DND-41 (cell line): Measurements from ENCODE around the gene FRG2.
"Not testable (repeated sequence)": the region's sequence is repeated elsewhere in the genome, so short reads cannot be mapped to it uniquely, and the experiment has no call there.

Experiments used
- EZH2 ChIP-seq: IDR thresholded peaks from 3 replicates; pipeline ENCODE4 v1.6.1; 2012; ENCODE audit warnings: borderline replicate concordance, low read depth, mild to moderate bottlenecking, moderate library complexity, low read length, inconsistent platforms; ENCODE audit not compliant: severe bottlenecking
- TF ChIP-seq, protein P1 (sequence below): IDR thresholded peaks from 2 replicates; pipeline ENCODE4 v1.5.1; 2012; ENCODE audit warnings: borderline replicate concordance, low read length, moderate library complexity, mild to moderate bottlenecking; ENCODE audit not compliant: poor library complexity, severe bottlenecking; ENCODE audit errors: extremely low read depth

- TF ChIP-seq EZH2 = not testable (repeated sequence)
- TF ChIP-seq, protein P1, sequence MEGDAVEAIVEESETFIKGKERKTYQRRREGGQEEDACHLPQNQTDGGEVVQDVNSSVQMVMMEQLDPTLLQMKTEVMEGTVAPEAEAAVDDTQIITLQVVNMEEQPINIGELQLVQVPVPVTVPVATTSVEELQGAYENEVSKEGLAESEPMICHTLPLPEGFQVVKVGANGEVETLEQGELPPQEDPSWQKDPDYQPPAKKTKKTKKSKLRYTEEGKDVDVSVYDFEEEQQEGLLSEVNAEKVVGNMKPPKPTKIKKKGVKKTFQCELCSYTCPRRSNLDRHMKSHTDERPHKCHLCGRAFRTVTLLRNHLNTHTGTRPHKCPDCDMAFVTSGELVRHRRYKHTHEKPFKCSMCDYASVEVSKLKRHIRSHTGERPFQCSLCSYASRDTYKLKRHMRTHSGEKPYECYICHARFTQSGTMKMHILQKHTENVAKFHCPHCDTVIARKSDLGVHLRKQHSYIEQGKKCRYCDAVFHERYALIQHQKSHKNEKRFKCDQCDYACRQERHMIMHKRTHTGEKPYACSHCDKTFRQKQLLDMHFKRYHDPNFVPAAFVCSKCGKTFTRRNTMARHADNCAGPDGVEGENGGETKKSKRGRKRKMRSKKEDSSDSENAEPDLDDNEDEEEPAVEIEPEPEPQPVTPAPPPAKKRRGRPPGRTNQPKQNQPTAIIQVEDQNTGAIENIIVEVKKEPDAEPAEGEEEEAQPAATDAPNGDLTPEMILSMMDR = peak; percentile 8
Observed at GRCh38 chr4:190037704-190038388, 10.8 kb upstream of the FRG2 start.
